IPS-20b (cell line): ENCODE data around the gene TTC28.
"Not testable (repeated sequence)": the region's sequence is repeated elsewhere in the genome, so short reads cannot be mapped to it uniquely, and the experiment has no call there.

Source experiments
- H3K27ac ChIP-seq: one replicate; pipeline ENCODE4 v1.5.1; 2013; ENCODE audit warnings: low read length
- H3K27me3 ChIP-seq: 2 replicates; pipeline ENCODE4 v1.6.1; 2013; ENCODE audit warnings: mild to moderate bottlenecking, low read length, inconsistent platforms; ENCODE audit not compliant: insufficient read depth
- H3K36me3 ChIP-seq: 2 replicates; pipeline ENCODE4 v1.6.1; 2013; ENCODE audit warnings: low read depth, mild to moderate bottlenecking, inconsistent platforms, low read length, moderate library complexity; ENCODE audit not compliant: insufficient read depth
- H3K4me1 ChIP-seq: 2 replicates; pipeline ENCODE4 v1.6.1; 2013; ENCODE audit warnings: mild to moderate bottlenecking, control low read depth, inconsistent platforms, low read length, moderate library complexity; ENCODE audit not compliant: insufficient read depth
- H3K4me3 ChIP-seq: 2 replicates; pipeline ENCODE4 v1.5.1; 2013; ENCODE audit warnings: mild to moderate bottlenecking, low read length, inconsistent platforms
- H3K9ac ChIP-seq: 2 replicates; pipeline ENCODE4 v1.6.1; 2013; ENCODE audit warnings: low read depth, mild to moderate bottlenecking, inconsistent platforms, low read length, moderate library complexity
- H3K9me3 ChIP-seq: 2 replicates; pipeline ENCODE4 v1.6.1; 2013; ENCODE audit warnings: mild to moderate bottlenecking, low read depth, low read length, inconsistent platforms; ENCODE audit not compliant: insufficient read depth

The TTC28 gene

DNA sequence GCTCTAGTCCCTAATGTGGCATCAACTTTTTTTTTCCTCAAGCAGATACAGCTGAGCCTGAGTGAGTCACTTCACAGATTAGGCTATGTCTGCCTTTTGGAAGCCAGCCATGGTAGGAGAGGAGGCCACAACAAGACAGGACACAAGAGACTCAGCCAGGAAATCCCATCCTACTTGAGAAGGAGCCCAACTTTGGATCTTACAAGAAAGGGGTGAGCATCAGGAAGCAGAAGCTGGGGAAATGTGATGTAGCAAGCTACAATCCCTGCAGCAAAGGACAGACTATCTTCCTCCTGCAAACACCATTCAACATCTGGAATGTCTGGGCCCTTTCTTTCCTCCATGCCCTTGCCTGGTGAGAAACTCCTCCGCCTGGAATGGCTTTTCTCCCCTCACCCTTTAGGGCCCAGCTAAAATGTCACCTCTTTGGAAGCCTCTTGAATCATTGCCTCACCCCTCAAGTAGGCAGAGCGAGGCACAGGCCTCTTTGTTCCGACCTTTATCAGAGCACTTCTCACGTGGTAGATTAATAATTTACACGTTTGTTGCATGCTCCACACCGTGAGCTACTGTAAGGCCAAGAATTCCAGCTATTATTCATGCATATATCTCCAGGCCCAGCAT, 604.2 kb downstream of the TTC28 start:
- H3K9me3 ChIP-seq = peaks cover under 1% of the 10 kb centered on the region; the same call in 1 of the 2 replicates
- no peak overlapping the region for H3K9ac ChIP-seq
- no peaks in the 10 kb centered on the region for H3K36me3 ChIP-seq
- no peak overlapping the region for H3K4me3 ChIP-seq
- no peak overlapping the region for H3K27ac ChIP-seq
- no peaks in the 10 kb centered on the region for H3K4me1 ChIP-seq
- H3K27me3 ChIP-seq = no peaks in the 10 kb centered on the region

- no peaks in the 10 kb centered on the region for H3K27me3 ChIP-seq
- no peak overlapping the region for H3K9ac ChIP-seq
- H3K27ac ChIP-seq = no peak overlapping the region
- no peak overlapping the region for H3K4me3 ChIP-seq
- no peaks in the 10 kb centered on the region for H3K36me3 ChIP-seq
- no peaks in the 10 kb centered on the region for H3K4me1 ChIP-seq
- H3K9me3 ChIP-seq = no peaks in the 10 kb centered on the region
Measured at GRCh38 chr22:28074526-28074925, 605.1 kb downstream of the TTC28 start.

DNA sequence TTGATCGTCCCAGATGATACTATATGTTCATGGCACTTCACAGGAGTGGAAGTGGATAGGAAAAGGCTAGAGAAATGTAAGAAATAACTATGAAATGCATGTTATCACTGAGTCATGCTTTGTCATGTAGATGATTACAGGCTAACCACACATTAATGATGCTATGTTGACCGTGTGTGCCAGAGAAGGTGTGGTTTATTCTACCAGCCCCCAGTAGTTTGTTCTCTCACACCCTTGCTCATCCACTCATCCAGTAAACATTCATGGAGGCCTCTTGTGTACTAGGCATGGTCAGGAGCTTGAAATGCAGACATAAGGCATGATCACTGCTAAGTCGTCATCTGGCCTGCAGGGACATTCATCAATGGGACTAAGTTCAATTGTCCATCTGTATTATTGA, 607.6 kb downstream of the TTC28 start:
- no peak overlapping the region for H3K9ac ChIP-seq
- no peak overlapping the region for H3K4me3 ChIP-seq

DNA sequence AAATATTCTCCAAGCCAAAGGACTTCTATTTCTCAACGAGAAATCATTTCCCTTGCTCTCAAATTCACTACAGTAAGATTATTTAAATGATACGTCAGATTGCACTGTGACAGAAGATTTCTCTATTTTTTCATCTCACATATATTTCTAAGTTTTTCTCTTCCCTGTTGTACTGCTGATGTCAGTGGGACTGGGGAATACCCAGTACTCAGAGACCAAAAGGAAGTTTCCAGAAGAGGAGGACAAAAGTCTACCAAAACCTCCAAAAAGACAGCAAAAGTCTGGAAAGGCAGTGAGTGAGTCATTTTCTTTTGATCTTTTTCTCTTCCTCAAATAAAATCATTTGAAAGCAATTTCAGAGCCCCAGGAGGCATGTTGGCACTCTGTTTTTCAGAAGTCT, 610.8 kb downstream of the TTC28 start:
- Histone ChIP-seq H3K36me3 (no peaks in the 10 kb centered on the region), H3K9me3 (no peaks in the 10 kb centered on the region), H3K4me3 (no peak overlapping the region), H3K27ac (no peak overlapping the region), H3K27me3 (no peaks in the 10 kb centered on the region), H3K4me1 (no peaks in the 10 kb centered on the region), H3K9ac (no peak overlapping the region)

More for the DNA sequence above, 607.6 kb downstream of the TTC28 start:
- Histone ChIP-seq H3K36me3 (no peaks in the 10 kb centered on the region), H3K9me3 (no peaks in the 10 kb centered on the region), H3K27ac (no peak overlapping the region), H3K4me1 (no peaks in the 10 kb centered on the region), H3K27me3 (no peaks in the 10 kb centered on the region)

DNA sequence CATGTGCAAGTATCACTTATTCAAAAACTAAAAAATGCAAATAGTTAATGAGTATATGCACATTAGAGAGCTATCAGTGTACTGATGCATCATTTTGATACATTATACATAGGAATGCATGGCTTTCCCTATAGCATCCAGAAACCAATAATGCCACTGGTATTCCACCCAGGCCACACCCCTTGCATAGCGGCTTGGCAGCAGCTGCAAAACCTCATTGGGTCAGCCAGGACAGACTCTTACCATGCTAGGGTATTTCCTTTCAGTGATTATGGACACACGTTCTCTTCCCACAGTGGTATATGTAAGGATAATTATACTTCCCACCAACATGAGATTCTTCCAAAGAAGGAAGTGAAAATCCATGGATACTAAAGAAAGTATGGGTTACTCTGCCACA, 614.7 kb downstream of the TTC28 start:
- no peaks in the 10 kb centered on the region for H3K4me1 ChIP-seq
- no peaks in the 10 kb centered on the region for H3K9me3 ChIP-seq
- no peaks in the 10 kb centered on the region for H3K27me3 ChIP-seq
- no peak overlapping the region for H3K27ac ChIP-seq
- H3K9ac ChIP-seq = no peak overlapping the region
- H3K36me3 ChIP-seq = no peaks in the 10 kb centered on the region
- no peak overlapping the region for H3K4me3 ChIP-seq

- Histone ChIP-seq H3K27ac (no peak overlapping the region), H3K36me3 (no peaks in the 10 kb centered on the region), H3K4me3 (no peak overlapping the region), H3K27me3 (no peaks in the 10 kb centered on the region), H3K9ac (no peak overlapping the region), H3K9me3 (no peaks in the 10 kb centered on the region), H3K4me1 (no peaks in the 10 kb centered on the region)
Measured at GRCh38 chr22:28063656-28064055, 616.0 kb downstream of the TTC28 start.

GRCh38 chr22:28060594-28060993, 619.0 kb downstream of the TTC28 start:
- not testable (repeated sequence) for H3K4me3 ChIP-seq, H3K4me1 ChIP-seq, H3K9me3 ChIP-seq, H3K9ac ChIP-seq, H3K27me3 ChIP-seq, H3K36me3 ChIP-seq, H3K27ac ChIP-seq

DNA sequence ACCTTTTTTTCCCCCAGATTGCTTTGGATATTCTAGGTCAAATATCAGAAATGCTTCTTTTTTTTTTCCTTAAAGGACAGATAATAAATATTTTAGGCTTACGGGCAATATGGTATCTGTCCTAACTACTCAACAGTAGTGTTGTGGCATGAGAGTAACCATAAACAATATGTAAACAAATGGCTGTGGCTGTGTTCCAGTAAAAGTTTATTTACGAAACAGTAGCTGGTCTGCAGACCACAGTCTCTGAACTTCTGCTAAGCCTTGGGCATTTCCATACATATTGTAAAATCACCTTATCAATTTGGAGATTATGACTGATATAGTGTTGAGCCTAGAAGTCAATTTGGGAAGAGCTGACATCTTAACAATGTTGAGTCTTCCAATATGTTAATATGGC, 621.6 kb downstream of the TTC28 start:
- no peaks in the 10 kb centered on the region for H3K9me3 ChIP-seq
- no peak overlapping the region for H3K27ac ChIP-seq

DNA sequence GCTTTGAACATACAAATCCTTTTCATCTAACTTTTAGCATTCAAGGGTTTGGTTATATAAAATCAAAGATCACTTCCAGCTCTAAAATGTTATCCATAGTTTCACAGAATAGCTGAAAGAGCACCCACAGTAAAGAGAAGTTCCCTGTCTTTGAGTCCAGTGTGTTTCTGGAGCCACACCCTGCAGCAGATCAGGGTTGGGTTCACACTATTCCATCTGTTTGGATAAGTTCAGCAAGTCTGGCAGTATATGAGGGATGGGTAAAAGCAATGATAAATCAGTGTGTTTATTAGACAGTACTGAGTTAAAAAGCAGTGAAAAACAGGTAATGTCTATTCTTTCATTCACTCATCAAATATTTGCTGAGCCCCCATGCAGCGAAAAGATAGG, 624.8 kb downstream of the TTC28 start:
- Histone ChIP-seq H3K4me1 (peaks cover 8% of the 10 kb centered on the region; the same call in 1 of the 2 replicates), H3K27me3 (no peaks in the 10 kb centered on the region), H3K4me3 (no peak overlapping the region), H3K9me3 (no peaks in the 10 kb centered on the region), H3K36me3 (no peaks in the 10 kb centered on the region), H3K9ac (no peak overlapping the region), H3K27ac (no peak overlapping the region)

More for the DNA sequence above, 621.6 kb downstream of the TTC28 start:
- H3K9ac ChIP-seq = no peak overlapping the region
- H3K27me3 ChIP-seq = no peaks in the 10 kb centered on the region
- peaks cover 2% of the 10 kb centered on the region; the same call in 1 of the 2 replicates for H3K4me1 ChIP-seq
- H3K4me3 ChIP-seq = no peak overlapping the region
- H3K36me3 ChIP-seq = no peaks in the 10 kb centered on the region

DNA sequence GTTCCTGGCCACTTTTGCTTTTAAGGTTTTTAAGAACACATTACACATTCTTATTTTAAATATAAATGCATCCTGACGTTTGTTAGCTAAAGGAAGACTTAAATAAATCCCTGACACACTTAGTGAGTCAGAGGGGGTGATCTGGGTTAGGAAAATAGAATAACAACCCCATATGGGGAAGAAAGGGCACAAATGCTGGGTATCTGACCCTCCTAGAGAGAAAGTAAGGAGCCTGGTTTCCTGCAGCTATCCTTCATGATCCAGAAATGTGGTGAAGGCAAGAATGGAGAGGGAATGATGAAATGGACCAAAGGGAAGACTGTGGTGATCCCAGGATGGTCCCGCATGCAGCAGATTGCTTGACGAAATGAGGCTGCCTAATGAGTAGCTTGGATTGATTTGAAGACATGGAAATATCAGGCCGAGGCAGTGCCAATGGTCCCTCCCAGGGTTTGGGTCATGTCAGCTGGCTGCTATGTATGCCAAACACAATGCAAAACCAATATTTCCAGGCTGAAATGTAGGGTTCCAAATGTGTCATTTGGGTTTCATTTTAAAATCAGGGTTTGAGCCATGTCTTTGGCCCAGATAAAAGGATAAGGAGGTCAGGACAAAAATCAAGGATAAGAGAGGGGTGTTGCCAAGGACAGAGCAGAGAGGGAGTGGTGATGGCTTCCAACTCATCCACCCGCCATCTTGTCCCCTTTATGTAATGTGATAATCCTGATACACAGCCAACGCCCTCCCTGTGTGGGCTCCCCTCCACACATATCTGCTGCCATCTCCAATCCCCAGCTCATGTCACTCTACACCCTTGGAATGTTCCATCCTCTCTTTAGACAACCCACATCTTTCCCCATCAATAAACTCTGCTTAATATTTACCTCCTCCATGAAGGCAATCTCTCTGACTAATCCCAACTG, 625.5 kb downstream of the TTC28 start:
- Histone ChIP-seq H3K27ac (no peak overlapping the region), H3K9me3 (no peaks in the 10 kb centered on the region), H3K36me3 (no peaks in the 10 kb centered on the region), H3K27me3 (no peaks in the 10 kb centered on the region), H3K4me1 (peaks cover 8% of the 10 kb centered on the region; the same call in 1 of the 2 replicates), H3K9ac (no peak overlapping the region), H3K4me3 (no peak overlapping the region)

DNA sequence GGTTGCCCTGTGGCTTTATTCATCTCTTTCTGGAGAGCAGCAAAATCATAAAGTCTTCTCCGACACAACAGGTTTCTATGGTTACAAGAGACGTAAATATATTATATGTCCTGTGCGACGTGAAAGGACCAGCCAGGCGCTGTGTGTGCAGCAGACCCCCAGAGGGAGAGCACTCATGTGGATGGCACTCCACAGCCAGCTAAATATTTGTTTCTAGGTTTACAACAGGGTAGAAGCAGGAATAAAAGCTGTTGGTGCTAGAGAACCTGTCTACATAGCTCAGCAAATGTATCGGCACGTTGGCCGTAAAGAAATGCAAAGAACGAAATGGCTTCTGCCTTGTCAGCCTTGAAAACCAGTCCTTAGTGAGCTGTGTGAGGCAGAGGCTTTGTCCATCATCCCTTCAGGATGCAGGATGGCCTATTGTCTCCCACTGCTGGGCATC, 626.8 kb downstream of the TTC28 start:
- Histone ChIP-seq H3K4me1 (peaks cover 8% of the 10 kb centered on the region; the same call in 1 of the 2 replicates), H3K36me3 (no peaks in the 10 kb centered on the region), H3K9ac (no peak overlapping the region), H3K27me3 (no peaks in the 10 kb centered on the region), H3K9me3 (no peaks in the 10 kb centered on the region), H3K4me3 (no peak overlapping the region), H3K27ac (no peak overlapping the region)
